Measurements from ENCODE around the gene MICOS13.

MICOS13 gene

DNA sequence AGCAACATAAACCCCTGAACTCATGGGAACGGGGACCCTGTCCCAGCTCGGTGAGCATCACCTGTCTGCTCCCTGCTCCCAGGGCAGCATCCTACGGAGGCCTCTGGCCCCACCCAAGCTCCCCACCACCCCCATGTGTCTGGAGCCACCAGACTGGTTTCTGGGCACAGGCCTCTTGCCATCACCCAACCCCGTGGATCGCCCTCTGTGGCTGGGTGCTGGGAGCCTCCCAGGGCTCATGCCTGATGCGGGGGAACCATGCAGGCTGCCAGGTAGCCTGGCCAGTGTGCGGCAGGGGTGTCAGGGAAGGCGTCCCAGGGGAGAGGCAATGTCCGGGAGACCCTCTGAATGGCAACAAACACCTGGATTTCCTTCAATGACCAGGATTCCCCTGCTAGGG lies 2.7 kb downstream of the MICOS13 start:
- TF ChIP-seq, protein P1, sequence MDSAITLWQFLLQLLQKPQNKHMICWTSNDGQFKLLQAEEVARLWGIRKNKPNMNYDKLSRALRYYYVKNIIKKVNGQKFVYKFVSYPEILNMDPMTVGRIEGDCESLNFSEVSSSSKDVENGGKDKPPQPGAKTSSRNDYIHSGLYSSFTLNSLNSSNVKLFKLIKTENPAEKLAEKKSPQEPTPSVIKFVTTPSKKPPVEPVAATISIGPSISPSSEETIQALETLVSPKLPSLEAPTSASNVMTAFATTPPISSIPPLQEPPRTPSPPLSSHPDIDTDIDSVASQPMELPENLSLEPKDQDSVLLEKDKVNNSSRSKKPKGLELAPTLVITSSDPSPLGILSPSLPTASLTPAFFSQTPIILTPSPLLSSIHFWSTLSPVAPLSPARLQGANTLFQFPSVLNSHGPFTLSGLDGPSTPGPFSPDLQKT (IDR thresholded peaks at IDR 0.05; ENCODE audit: borderline replicate concordance, low read depth, low read length): no peak
- TF ChIP-seq, protein P2, sequence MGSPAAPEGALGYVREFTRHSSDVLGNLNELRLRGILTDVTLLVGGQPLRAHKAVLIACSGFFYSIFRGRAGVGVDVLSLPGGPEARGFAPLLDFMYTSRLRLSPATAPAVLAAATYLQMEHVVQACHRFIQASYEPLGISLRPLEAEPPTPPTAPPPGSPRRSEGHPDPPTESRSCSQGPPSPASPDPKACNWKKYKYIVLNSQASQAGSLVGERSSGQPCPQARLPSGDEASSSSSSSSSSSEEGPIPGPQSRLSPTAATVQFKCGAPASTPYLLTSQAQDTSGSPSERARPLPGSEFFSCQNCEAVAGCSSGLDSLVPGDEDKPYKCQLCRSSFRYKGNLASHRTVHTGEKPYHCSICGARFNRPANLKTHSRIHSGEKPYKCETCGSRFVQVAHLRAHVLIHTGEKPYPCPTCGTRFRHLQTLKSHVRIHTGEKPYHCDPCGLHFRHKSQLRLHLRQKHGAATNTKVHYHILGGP (tag by site-specific recombination; IDR thresholded peaks at IDR 0.05): no peak
- ChIA-PET POLR2A (interaction anchor here (1.1 to 4.1 kb wide), 4 partner anchors 10 to 55 kb away, joined by 3 to 24 read pairs (median 10); partner anchors contain the start of genes RPL36, SAFB and SAFB2), CTCF (interaction anchor here (1.0 kb wide), 2 partner anchors 9 to 15 kb away, joined by 3 read pairs; no protein-coding TSS in a partner anchor)
- Histone ChIP-seq H3K4me3 (ENCODE audit: low read depth, low read length) (no peak overlapping the region), H3K36me3 (ENCODE audit: control insufficient read depth in 2 of 2, insufficient read depth in 1 of 2, low read length in 2 of 2) (peaks cover 0 to 9% of the 10 kb centered on the region in 2 experiments; a peak in 2 of 3 replicates), H3K9me3 (ENCODE audit: control insufficient read depth, insufficient read depth, low read depth, low read length) (no peaks in the 10 kb centered on the region), H3K27ac (ENCODE audit: extremely low read depth, low read depth, low read length) (no peak overlapping the region), H3K4me1 (ENCODE audit: control insufficient read depth, insufficient read depth, low read length) (no peaks in the 10 kb centered on the region)

DNA sequence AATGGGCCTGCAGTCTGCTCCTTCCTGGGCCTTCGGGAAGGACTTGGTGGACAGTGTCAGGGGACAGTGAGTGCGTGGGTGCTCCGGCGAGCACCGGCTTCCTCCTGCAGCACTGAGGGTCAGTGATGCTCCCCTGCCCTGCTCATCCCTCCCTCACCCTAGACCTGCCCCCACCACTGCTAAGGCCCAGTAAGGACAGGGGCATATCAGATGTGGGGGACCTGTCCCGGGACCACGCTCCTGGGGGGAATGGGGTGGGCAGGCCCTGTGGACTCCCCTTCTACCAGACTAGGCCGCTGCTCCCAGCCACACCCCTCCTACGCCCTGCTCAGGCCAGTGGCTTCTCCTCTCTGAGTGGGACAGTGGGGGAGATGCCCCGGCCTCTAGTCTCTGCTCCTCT lies 3.2 kb downstream of the MICOS13 start:
- ChIA-PET CTCF (interaction anchor here (1.0 kb wide), 2 partner anchors 10 to 16 kb away, joined by 3 read pairs; no protein-coding TSS in a partner anchor), POLR2A (interaction anchor here (1.1 to 4.1 kb wide), 6 partner anchors 9 to 55 kb away, joined by 3 to 24 read pairs (median 6); partner anchors contain the start of genes CATSPERD, LONP1, RPL36 and SAFB)
- Histone ChIP-seq H3K9me3 (ENCODE audit: control insufficient read depth, insufficient read depth, low read depth, low read length) (no peaks in the 10 kb centered on the region), H3K36me3 (ENCODE audit: control insufficient read depth in 2 of 2, insufficient read depth in 1 of 2, low read length in 2 of 2) (peaks cover 0 to 9% of the 10 kb centered on the region in 2 experiments; a peak in 2 of 3 replicates), H3K27ac (ENCODE audit: extremely low read depth, low read depth, low read length) (no peak overlapping the region), H3K4me3 (ENCODE audit: low read depth, low read length) (no peak overlapping the region), H3K4me1 (ENCODE audit: control insufficient read depth, insufficient read depth, low read length) (no peaks in the 10 kb centered on the region)
- TF ChIP-seq ZNF701 (tag by site-specific recombination; IDR thresholded peaks at IDR 0.05) (no peak), ZNF473 (tag by site-specific recombination; IDR thresholded peaks at IDR 0.05) (no peak), GLI4 (tag by site-specific recombination; IDR thresholded peaks at IDR 0.05) (no peak), ZNF132 (tag by site-specific recombination; IDR thresholded peaks at IDR 0.05; ENCODE audit: borderline replicate concordance) (no peak), PRDM1 (tag by site-specific recombination; IDR thresholded peaks at IDR 0.05) (no peak), ZNF114 (tag by site-specific recombination; IDR thresholded peaks at IDR 0.05) (no peak), MYNN (tag by site-specific recombination; IDR thresholded peaks at IDR 0.05; ENCODE audit: borderline replicate concordance) (no peak), ZNF558 (tag by site-specific recombination; IDR thresholded peaks at IDR 0.05) (no peak), ZNF560 (tag by site-specific recombination; IDR thresholded peaks at IDR 0.05; ENCODE audit: borderline replicate concordance) (no peak), HOXA7 (CRISPR knock-in tag; IDR thresholded peaks at IDR 0.05; ENCODE audit: borderline replicate concordance) (no peak), ZFHX2 (tag by site-specific recombination; conservative IDR thresholded peaks at IDR 0.05) (no peak), MZF1 (tag by site-specific recombination; IDR thresholded peaks at IDR 0.05; ENCODE audit: borderline replicate concordance) (no peak)
- TF ChIP-seq, protein P3, sequence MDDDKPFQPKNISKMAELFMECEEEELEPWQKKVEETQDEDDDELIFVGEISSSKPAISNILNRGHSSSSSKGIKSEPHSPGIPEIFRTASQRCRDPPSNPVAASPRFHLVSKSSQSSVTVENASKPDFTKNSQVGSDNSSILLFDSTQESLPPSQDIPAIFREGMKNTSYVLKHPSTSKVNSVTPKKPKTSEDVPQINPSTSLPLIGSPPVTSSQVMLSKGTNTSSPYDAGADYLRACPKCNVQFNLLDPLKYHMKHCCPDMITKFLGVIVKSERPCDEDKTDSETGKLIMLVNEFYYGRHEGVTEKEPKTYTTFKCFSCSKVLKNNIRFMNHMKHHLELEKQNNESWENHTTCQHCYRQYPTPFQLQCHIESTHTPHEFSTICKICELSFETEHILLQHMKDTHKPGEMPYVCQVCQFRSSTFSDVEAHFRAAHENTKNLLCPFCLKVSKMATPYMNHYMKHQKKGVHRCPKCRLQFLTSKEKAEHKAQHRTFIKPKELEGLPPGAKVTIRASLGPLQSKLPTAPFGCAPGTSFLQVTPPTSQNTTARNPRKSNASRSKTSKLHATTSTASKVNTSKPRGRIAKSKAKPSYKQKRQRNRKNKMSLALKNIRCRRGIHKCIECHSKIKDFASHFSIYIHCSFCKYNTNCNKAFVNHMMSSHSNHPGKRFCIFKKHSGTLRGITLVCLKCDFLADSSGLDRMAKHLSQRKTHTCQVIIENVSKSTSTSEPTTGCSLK (tag by site-specific recombination; IDR thresholded peaks at IDR 0.05): no peak
- TF ChIP-seq, protein P4, sequence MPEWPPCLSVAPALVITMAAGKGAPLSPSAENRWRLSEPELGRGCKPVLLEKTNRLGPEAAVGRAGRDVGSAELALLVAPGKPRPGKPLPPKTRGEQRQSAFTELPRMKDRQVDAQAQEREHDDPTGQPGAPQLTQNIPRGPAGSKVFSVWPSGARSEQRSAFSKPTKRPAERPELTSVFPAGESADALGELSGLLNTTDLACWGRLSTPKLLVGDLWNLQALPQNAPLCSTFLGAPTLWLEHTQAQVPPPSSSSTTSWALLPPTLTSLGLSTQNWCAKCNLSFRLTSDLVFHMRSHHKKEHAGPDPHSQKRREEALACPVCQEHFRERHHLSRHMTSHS (tag by site-specific recombination; IDR thresholded peaks at IDR 0.05): no peak
- TF ChIP-seq, protein P5, sequence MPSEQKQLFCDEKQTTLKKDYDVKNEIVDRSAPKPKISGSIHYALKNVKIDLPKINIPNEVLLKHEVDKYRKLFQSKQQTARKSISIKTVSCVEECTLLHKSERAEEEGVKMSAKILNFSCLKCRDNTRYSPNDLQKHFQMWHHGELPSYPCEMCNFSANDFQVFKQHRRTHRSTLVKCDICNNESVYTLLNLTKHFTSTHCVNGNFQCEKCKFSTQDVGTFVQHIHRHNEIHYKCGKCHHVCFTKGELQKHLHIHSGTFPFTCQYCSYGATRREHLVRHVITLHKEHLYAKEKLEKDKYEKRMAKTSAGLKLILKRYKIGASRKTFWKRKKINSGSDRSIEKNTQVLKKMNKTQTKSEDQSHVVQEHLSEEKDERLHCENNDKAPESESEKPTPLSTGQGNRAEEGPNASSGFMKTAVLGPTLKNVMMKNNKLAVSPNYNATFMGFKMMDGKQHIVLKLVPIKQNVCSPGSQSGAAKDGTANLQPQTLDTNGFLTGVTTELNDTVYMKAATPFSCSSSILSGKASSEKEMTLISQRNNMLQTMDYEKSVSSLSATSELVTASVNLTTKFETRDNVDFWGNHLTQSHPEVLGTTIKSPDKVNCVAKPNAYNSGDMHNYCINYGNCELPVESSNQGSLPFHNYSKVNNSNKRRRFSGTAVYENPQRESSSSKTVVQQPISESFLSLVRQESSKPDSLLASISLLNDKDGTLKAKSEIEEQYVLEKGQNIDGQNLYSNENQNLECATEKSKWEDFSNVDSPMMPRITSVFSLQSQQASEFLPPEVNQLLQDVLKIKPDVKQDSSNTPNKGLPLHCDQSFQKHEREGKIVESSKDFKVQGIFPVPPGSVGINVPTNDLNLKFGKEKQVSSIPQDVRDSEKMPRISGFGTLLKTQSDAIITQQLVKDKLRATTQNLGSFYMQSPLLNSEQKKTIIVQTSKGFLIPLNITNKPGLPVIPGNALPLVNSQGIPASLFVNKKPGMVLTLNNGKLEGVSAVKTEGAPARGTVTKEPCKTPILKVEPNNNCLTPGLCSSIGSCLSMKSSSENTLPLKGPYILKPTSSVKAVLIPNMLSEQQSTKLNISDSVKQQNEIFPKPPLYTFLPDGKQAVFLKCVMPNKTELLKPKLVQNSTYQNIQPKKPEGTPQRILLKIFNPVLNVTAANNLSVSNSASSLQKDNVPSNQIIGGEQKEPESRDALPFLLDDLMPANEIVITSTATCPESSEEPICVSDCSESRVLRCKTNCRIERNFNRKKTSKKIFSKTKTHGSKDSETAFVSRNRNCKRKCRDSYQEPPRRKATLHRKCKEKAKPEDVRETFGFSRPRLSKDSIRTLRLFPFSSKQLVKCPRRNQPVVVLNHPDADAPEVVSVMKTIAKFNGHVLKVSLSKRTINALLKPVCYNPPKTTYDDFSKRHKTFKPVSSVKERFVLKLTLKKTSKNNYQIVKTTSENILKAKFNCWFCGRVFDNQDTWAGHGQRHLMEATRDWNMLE (tag by site-specific recombination; conservative IDR thresholded peaks at IDR 0.05; ENCODE audit: low read depth): no peak
- TF ChIP-seq, protein P6, sequence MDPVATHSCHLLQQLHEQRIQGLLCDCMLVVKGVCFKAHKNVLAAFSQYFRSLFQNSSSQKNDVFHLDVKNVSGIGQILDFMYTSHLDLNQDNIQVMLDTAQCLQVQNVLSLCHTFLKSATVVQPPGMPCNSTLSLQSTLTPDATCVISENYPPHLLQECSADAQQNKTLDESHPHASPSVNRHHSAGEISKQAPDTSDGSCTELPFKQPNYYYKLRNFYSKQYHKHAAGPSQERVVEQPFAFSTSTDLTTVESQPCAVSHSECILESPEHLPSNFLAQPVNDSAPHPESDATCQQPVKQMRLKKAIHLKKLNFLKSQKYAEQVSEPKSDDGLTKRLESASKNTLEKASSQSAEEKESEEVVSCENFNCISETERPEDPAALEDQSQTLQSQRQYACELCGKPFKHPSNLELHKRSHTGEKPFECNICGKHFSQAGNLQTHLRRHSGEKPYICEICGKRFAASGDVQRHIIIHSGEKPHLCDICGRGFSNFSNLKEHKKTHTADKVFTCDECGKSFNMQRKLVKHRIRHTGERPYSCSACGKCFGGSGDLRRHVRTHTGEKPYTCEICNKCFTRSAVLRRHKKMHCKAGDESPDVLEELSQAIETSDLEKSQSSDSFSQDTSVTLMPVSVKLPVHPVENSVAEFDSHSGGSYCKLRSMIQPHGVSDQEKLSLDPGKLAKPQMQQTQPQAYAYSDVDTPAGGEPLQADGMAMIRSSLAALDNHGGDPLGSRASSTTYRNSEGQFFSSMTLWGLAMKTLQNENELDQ (tag by site-specific recombination; IDR thresholded peaks at IDR 0.05; ENCODE audit: low read depth): no peak
- TF ChIP-seq, protein P7, sequence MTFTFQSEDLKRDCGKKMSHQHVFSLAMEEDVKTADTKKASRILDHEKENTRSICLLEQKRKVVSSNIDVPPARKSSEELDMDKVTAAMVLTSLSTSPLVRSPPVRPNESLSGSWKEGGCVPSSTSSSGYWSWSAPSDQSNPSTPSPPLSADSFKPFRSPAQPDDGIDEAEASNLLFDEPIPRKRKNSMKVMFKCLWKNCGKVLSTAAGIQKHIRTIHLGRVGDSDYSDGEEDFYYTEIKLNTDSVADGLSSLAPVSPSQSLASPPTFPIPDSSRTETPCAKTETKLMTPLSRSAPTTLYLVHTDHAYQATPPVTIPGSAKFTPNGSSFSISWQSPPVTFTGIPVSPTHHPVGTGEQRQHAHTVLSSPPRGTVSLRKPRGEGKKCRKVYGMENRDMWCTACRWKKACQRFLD (tag by site-specific recombination; IDR thresholded peaks at IDR 0.05): no peak

Measured in HEK293 (cell line).